ENCODE results near the gene RPL37. TPM values are rescaled to one million over a fixed set of nuclear protein-coding genes. Genes with fewer than 3 reads are reported as not detected.
"Not testable (repeated sequence)": the region's sequence is repeated elsewhere in the genome, so short reads cannot be mapped to it uniquely, and the experiment has no call there.

Gene RPL37
- total and polyA plus RNA-seq, 4 donors, result 40.5 to 1,326 (median 722) TPM

DNA sequence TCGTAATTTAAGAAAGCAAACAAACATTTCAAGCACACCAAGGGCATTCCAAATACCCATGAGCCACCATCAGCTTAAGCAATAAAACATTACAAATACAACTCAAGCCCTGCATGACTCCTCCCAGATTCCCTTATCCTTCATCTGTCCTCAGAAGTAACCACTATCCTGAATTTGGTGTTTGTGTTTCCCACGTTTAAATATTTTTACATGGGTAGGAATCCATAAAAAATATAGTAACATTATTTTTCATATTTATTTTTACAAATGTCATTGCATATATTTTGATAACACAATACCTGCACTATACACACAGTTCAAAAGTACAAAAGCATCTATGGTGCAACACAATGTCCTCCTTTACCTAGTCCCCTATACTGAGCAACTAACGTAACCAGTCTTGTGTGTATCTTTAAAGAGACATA is 43.3 kb downstream of the RPL37 start:
- 29% methylated on average over 3 of the region's 3 CpGs for WGBS
- Histone ChIP-seq H3K4me3 (ENCODE audit: low read depth in 1 of 3, low read length in 3 of 3) (peak overlapping the region in 1 of 3 donors; percentile 11), H3K27ac (ENCODE audit: low read depth in 1 of 2, low read length in 2 of 2) (peak overlapping the region; percentile 68 to 76), H3K27me3 (ENCODE audit: control insufficient read depth in 4 of 4, insufficient read depth in 4 of 4, low read length in 3 of 4) (no peaks in the 10 kb centered on the region), H3K36me3 (ENCODE audit: control insufficient read depth in 4 of 4, insufficient read depth in 3 of 4, low read depth in 1 of 4, low read length in 3 of 4) (peaks cover 0 to 4% (median 0%) of the 10 kb centered on the region in 4 donors), H3K9ac (ENCODE audit: low read depth in 1 of 2, low read length in 2 of 2) (peak overlapping the region in 1 of 2 donors; percentile 45), H3K9me3 (ENCODE audit: control insufficient read depth in 4 of 4, low read length in 3 of 4) (no peaks in the 10 kb centered on the region), H3K4me1 (ENCODE audit: control insufficient read depth in 4 of 4, insufficient read depth in 4 of 4, low read length in 3 of 4) (peaks cover 12 to 33% (median 18%) of the 10 kb centered on the region in 4 donors)
- TF ChIP-seq JUND (IDR thresholded peaks at IDR 0.05), result peak in 1 of 2 donors; percentile 17
- TF ChIP-seq EGR1 (IDR thresholded peaks at IDR 0.05; ENCODE audit: low read depth in 2 of 2), result no peak
- TF ChIP-seq GABPA (IDR thresholded peaks at IDR 0.05 in 1 of 2, conservative IDR thresholded peaks at IDR 0.05 in 1 of 2), result no peak
- TF ChIP-seq TAF1 (conservative IDR thresholded peaks at IDR 0.05), result no peak
- peak; percentile 70 to 73 for TF ChIP-seq HNF4A (conservative IDR thresholded peaks at IDR 0.05)
- no peak for TF ChIP-seq NR2F2 (IDR thresholded peaks at IDR 0.05)
- peak in 1 of 2 donors; percentile 7 for TF ChIP-seq RXRA (IDR thresholded peaks at IDR 0.05)
- no peak for DNase-seq (ENCODE audit: low spot score)

DNA sequence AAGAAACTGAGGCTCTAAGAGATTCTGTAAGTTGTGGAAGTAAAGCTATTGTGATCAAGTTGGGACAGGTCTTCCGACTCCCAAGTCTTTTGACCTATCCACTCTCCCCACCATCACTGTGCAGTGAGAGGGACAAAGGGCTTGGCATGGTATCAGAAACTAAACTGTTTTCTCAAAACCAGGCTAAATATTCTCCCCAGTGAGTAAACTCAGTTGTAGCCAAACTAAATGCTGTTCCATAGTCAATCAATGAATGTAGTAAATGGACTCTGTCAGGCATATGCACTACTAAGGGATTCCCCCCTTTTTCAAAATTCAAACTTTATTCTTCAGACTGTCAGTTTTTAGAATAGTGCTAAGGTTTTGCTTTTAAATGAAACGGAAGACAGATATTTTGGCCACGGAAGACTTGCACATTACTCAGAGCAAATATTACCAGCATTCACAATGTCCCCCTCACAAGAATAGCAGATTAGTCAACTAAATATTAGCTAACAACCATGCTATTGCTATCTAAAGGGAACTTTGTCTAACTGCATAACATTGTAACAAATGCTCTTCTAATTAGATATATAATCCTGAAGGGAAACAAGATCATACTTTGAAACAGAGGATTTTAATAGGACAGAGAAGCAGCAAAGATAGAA is 44.0 kb downstream of the RPL37 start:
- WGBS, result 20% methylated on average over 3 of the region's 3 CpGs
- H3K36me3 ChIP-seq (ENCODE audit: control insufficient read depth in 4 of 4, insufficient read depth in 3 of 4, low read depth in 1 of 4, low read length in 3 of 4), result peaks cover 0 to 4% (median 0%) of the 10 kb centered on the region in 4 donors
- H3K4me1 ChIP-seq (ENCODE audit: control insufficient read depth in 4 of 4, insufficient read depth in 4 of 4, low read length in 3 of 4), result peaks cover 11 to 30% (median 15%) of the 10 kb centered on the region in 4 donors
- peak overlapping the region; percentile 68 to 76 for H3K27ac ChIP-seq (ENCODE audit: low read depth in 1 of 2, low read length in 2 of 2)
- no peaks in the 10 kb centered on the region for H3K27me3 ChIP-seq (ENCODE audit: control insufficient read depth in 4 of 4, insufficient read depth in 4 of 4, low read length in 3 of 4)
- no peaks in the 10 kb centered on the region for H3K9me3 ChIP-seq (ENCODE audit: control insufficient read depth in 4 of 4, low read length in 3 of 4)
- TF ChIP-seq HNF4G (IDR thresholded peaks at IDR 0.05) (no peak), FOXA1 (IDR thresholded peaks at IDR 0.05) (peak; percentile 22), TAF1 (conservative IDR thresholded peaks at IDR 0.05) (no peak), JUND (IDR thresholded peaks at IDR 0.05) (peak in 1 of 2 donors; percentile 35), RXRA (IDR thresholded peaks at IDR 0.05) (peak in 1 of 2 donors; percentile 61), HNF4A (conservative IDR thresholded peaks at IDR 0.05) (peak; percentile 28 to 65), EGR1 (IDR thresholded peaks at IDR 0.05; ENCODE audit: low read depth in 2 of 2) (no peak), YY1 (IDR thresholded peaks at IDR 0.05) (peak; percentile 57), FOXA2 (IDR thresholded peaks at IDR 0.05) (peak; percentile 25)
- TF ChIP-seq, protein P1, sequence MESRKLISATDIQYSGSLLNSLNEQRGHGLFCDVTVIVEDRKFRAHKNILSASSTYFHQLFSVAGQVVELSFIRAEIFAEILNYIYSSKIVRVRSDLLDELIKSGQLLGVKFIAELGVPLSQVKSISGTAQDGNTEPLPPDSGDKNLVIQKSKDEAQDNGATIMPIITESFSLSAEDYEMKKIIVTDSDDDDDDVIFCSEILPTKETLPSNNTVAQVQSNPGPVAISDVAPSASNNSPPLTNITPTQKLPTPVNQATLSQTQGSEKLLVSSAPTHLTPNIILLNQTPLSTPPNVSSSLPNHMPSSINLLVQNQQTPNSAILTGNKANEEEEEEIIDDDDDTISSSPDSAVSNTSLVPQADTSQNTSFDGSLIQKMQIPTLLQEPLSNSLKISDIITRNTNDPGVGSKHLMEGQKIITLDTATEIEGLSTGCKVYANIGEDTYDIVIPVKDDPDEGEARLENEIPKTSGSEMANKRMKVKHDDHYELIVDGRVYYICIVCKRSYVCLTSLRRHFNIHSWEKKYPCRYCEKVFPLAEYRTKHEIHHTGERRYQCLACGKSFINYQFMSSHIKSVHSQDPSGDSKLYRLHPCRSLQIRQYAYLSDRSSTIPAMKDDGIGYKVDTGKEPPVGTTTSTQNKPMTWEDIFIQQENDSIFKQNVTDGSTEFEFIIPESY (IDR thresholded peaks at IDR 0.05), result peak; percentile 37
- TF ChIP-seq, protein P2, sequence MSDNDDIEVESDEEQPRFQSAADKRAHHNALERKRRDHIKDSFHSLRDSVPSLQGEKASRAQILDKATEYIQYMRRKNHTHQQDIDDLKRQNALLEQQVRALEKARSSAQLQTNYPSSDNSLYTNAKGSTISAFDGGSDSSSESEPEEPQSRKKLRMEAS (IDR thresholded peaks at IDR 0.05), result no peak
- DNase-seq (ENCODE audit: low spot score), result no peak
- no peak overlapping the region for H3K9ac ChIP-seq (ENCODE audit: low read depth in 1 of 2, low read length in 2 of 2)
- peak overlapping the region in 1 of 3 donors; percentile 11 for H3K4me3 ChIP-seq (ENCODE audit: low read depth in 1 of 3, low read length in 3 of 3)

DNA sequence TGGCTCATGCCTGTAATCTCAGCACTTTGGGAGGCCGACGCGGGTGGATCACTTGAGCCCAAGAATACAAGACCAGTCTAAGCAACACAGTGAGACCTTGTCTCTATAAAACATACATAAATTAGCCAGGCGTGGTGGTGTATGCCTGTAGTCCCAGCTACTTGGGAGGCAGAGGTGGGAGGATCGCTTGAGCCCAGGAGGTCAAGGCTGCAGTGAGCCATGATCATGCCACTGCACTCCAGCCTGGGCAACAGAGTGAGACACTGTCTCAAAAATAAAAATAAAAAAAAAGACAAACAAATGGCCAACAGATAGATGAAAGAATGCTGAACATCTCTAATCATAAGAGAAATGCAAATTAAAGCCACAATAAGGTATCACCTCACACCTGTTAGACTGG is 46.1 kb downstream of the RPL37 start:
- not testable (repeated sequence) for DNase-seq (ENCODE audit: low spot score); H3K9me3 ChIP-seq (ENCODE audit: control insufficient read depth in 4 of 4, low read length in 3 of 4); H3K4me3 ChIP-seq (ENCODE audit: low read depth in 1 of 3, low read length in 3 of 3); H3K36me3 ChIP-seq (ENCODE audit: control insufficient read depth in 4 of 4, insufficient read depth in 3 of 4, low read depth in 1 of 4, low read length in 3 of 4); H3K27me3 ChIP-seq (ENCODE audit: control insufficient read depth in 4 of 4, insufficient read depth in 4 of 4, low read length in 3 of 4); H3K9ac ChIP-seq (ENCODE audit: low read depth in 1 of 2, low read length in 2 of 2); H3K27ac ChIP-seq (ENCODE audit: low read depth in 1 of 2, low read length in 2 of 2)
- H3K4me1 ChIP-seq (ENCODE audit: control insufficient read depth in 4 of 4, insufficient read depth in 4 of 4, low read length in 3 of 4), result peaks cover 9 to 38% (median 15%) of the 10 kb centered on the region in 4 donors
- WGBS, result 98% methylated on average over 5 of the region's 5 CpGs

All from liver (tissue), 9 donors.